HFFc6 (cell line): Measurements from ENCODE around the gene WFDC11. TPM values are rescaled to one million over a fixed set of nuclear protein-coding genes. Genes with fewer than 3 reads are reported as not detected.
"Not testable (repeated sequence)": the region's sequence is repeated elsewhere in the genome, so short reads cannot be mapped to it uniquely, and the experiment has no call there.

Experiments used
- DNase-seq: peaks from one replicate; pipeline ENCODE4 v3.0.0-alpha.2; 2018
- H3K27ac Mint-ChIP-seq: 2 replicates; pipeline ENCODE4 v1.8.0; 2020; ENCODE audit warnings: mild to moderate bottlenecking, mixed read lengths
- H3K27me3 Mint-ChIP-seq: 2 replicates; pipeline ENCODE4 v1.8.0; 2021; ENCODE audit warnings: mild to moderate bottlenecking, moderate library complexity, mixed read lengths; ENCODE audit not compliant: insufficient read depth
- H3K36me3 Mint-ChIP-seq: 2 replicates; pipeline ENCODE4 v1.8.0; 2021; ENCODE audit warnings: low read depth, mixed read lengths
- H3K4me1 Mint-ChIP-seq: 2 replicates; pipeline ENCODE4 v1.8.0; 2020; ENCODE audit warnings: low read depth, mixed read lengths
- H3K4me3 Mint-ChIP-seq: 2 replicates; pipeline ENCODE4 v1.8.0; 2020; ENCODE audit warnings: mild to moderate bottlenecking, moderate library complexity, mixed read lengths
- H3K9me3 Mint-ChIP-seq: 2 replicates; pipeline ENCODE4 v1.8.0; 2020; ENCODE audit warnings: mild to moderate bottlenecking, mixed read lengths
- long read RNA-seq: library from polyadenylated mRNA; unstranded; transcript quantifications from one replicate; pipeline ENCODE4 v2.0.0, GENCODE V29; 2019
- total RNA-seq, 6 experiments: library from RNA; stranded (reverse); fragmentation: NEBNext Ultra II Directional; extraction: Animal tissue kit (Norgen Biotek cat#: 25700); gene quantifications; 2 replicates in 1 of 6; 3 replicates in 5 of 6; pipeline ENCODE4 v1.2.3, GENCODE V29; 2021
- TF ChIP-seq, protein P1 (sequence below): fragments of 200-600 bp; sonication (generic); IDR thresholded peaks from 2 replicates; pipeline ENCODE4 v1.5.0; 2021; ENCODE audit warnings: antibody characterized with exemption, mild to moderate bottlenecking

Gene WFDC11
- not detected for total RNA-seq
- long read RNA-seq: 0 reads

DNA sequence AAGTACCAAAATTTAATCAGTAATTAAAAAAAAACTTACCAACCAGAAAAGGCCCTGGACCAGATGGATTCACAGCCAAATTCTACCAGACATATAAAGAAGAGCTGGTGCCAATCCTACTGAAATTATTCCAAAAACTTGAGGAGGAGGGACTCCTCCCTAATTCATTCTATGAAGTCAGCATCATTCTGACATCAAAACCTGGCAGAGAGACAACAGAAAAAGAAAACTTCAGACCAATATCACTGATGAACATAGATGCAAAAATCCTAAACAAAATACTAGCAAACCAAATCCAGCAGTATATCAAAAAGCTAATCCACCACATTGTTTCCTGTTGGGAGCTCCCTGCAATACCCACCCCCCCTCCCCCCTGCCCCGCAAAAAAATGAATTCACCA is at the start of gene WFDC11:
WFDC11 (minus strand) TSS at position 101 of the 400 bp plus-strand sequence. CDS start 19,639 bp downstream, outside the sequence.
- Mint-ChIP-seq H3K27ac (no peak within 1 kb of the TSS), H3K36me3 (no peaks in the 10 kb centered on the region), H3K27me3 (peaks cover 5% of the 10 kb centered on the region; the same call in 1 of the 2 replicates), H3K4me1 (no peaks in the 10 kb centered on the region), H3K4me3 (no peak within 1 kb of the TSS), H3K9me3 (no peaks in the 10 kb centered on the region; the same call in 1 of the 2 replicates)
- DNase-seq: no peak
- TF ChIP-seq, protein P1, sequence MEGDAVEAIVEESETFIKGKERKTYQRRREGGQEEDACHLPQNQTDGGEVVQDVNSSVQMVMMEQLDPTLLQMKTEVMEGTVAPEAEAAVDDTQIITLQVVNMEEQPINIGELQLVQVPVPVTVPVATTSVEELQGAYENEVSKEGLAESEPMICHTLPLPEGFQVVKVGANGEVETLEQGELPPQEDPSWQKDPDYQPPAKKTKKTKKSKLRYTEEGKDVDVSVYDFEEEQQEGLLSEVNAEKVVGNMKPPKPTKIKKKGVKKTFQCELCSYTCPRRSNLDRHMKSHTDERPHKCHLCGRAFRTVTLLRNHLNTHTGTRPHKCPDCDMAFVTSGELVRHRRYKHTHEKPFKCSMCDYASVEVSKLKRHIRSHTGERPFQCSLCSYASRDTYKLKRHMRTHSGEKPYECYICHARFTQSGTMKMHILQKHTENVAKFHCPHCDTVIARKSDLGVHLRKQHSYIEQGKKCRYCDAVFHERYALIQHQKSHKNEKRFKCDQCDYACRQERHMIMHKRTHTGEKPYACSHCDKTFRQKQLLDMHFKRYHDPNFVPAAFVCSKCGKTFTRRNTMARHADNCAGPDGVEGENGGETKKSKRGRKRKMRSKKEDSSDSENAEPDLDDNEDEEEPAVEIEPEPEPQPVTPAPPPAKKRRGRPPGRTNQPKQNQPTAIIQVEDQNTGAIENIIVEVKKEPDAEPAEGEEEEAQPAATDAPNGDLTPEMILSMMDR: no peak

DNA sequence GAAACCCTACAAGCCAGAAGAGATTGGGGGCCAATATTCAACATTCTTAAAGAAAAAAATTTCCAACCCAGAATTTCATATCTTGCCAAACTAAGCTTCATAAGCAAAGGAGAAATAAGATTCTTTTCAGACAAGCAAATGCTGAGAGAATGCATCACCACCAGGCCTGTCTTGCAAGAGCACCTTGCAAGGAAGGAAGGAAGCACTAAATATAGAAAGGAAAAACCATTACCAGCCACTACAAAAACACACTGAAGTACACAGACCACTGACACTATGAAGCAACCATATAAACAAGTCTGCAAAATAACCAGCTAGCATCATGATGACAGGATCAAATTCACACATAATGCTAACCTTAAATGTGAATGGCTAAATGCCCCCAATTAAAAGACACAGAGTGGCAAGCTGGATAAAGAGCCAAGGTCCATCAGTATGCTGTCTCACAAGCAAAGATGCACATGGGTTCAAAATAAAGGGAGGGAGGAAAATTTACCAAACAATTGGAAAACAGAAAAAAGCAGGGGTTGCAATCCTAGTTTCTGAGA is 46.2 kb upstream of the WFDC11 start:
- H3K27me3 Mint-ChIP-seq, H3K4me1 Mint-ChIP-seq, H3K36me3 Mint-ChIP-seq, DNase-seq, H3K4me3 Mint-ChIP-seq, H3K9me3 Mint-ChIP-seq, H3K27ac Mint-ChIP-seq: not testable (repeated sequence)

DNA sequence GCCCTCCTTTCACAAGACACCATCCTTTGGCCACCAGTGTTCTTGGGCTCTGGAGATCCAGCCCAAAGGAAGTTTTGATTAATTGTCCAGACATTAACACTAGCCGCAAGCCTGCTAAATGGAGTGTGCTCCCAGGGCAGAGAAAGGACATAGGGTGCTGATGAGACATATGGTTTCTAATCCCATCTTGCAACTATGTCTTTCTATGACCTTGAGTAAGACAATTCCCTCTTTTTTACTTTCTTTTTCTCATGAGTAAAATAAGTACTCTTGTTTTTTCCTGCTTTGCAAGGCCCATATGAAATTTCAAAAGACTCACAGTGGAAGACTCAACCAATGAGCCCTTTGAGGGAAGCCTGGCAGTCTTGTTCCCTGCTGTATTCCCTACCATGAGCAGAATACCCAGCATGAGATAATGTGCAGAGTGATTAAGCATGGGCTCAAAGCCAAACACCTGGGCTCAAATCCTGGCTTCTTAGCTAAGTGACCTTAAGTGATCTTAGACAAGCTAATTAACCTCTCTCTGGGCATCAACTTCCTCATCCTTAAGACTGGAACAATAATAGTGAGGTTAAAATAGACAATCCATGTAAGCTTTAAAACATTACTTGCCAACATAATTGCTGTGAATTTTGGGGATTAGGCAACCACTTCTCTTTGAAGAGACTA is 35.1 kb upstream of the WFDC11 start, which contains the start of gene WFDC10B:
WFDC10B (minus strand) TSS at position 51 of the 669 bp plus-strand sequence. CDS start 19,027 bp downstream, outside the sequence.
- DNase-seq: no peak
- H3K9me3 Mint-ChIP-seq: no peaks in the 10 kb centered on the region
- H3K4me1 Mint-ChIP-seq: no peaks in the 10 kb centered on the region
- TF ChIP-seq, protein P1: no peak
- no peaks in the 10 kb centered on the region for H3K36me3 Mint-ChIP-seq
- H3K4me3 Mint-ChIP-seq: no peak within 1 kb of the TSS
- no peak within 1 kb of the TSS for H3K27ac Mint-ChIP-seq
- peaks cover 4% of the 10 kb centered on the region; the same call in 1 of the 2 replicates for H3K27me3 Mint-ChIP-seq

GRCh38 chr20:45701873-45702272 is 31.8 kb upstream of the WFDC11 start, which contains the start of gene WFDC13:
Gene WFDC13, plus strand, starts transcription at chr20:45702038. Its CDS starts 86 bp downstream, at chr20:45702124.
- H3K9me3 Mint-ChIP-seq: no peaks in the 10 kb centered on the region
- H3K4me1 Mint-ChIP-seq: no peaks in the 10 kb centered on the region
- no peak within 1 kb of the TSS for H3K27ac Mint-ChIP-seq
- peaks cover 9% of the 10 kb centered on the region; the same call in 1 of the 2 replicates for H3K27me3 Mint-ChIP-seq
- TF ChIP-seq, protein P1: no peak
- no peaks in the 10 kb centered on the region for H3K36me3 Mint-ChIP-seq
- H3K4me3 Mint-ChIP-seq: no peak within 1 kb of the TSS
- DNase-seq: no peak

GRCh38 chr20:45701104-45701503 is 31.1 kb upstream of the WFDC11 start:
- Mint-ChIP-seq H3K4me3 (no peak overlapping the region), H3K4me1 (no peaks in the 10 kb centered on the region), H3K27ac (no peak overlapping the region), H3K9me3 (no peaks in the 10 kb centered on the region), H3K27me3 (peaks cover 9% of the 10 kb centered on the region; the same call in 1 of the 2 replicates), H3K36me3 (no peaks in the 10 kb centered on the region)
- TF ChIP-seq, protein P1: no peak
- no peak for DNase-seq

GRCh38 chr20:45695496-45695895 is 25.5 kb upstream of the WFDC11 start:
- no peaks in the 10 kb centered on the region for H3K36me3 Mint-ChIP-seq
- no peak overlapping the region for H3K27ac Mint-ChIP-seq
- peaks cover 4% of the 10 kb centered on the region; the same call in 1 of the 2 replicates for H3K9me3 Mint-ChIP-seq
- H3K27me3 Mint-ChIP-seq: peaks cover 12% of the 10 kb centered on the region
- H3K4me3 Mint-ChIP-seq: no peak overlapping the region
- TF ChIP-seq, protein P1: no peak
- H3K4me1 Mint-ChIP-seq: no peaks in the 10 kb centered on the region; the same call in 1 of the 2 replicates
- DNase-seq: no peak

GRCh38 chr20:45693346-45693745 is 23.3 kb upstream of the WFDC11 start:
- H3K36me3 Mint-ChIP-seq, H3K27ac Mint-ChIP-seq: not testable (repeated sequence)

More at GRCh38 chr20:45693346-45693745, 23.3 kb upstream of the WFDC11 start:
- DNase-seq, H3K27me3 Mint-ChIP-seq, H3K4me3 Mint-ChIP-seq, H3K4me1 Mint-ChIP-seq, H3K9me3 Mint-ChIP-seq: not testable (repeated sequence)
